HG03460 (cell line): ENCODE measurements around the gene EIF2B1.

Experiments
- ATAC-seq: cut with Tn5 transposase; IDR thresholded peaks from one replicate; pipeline ENCODE4 v1.9.1; 2021; ENCODE audit not compliant: unreplicated experiment

Gene EIF2B1

GRCh38 chr12:123633379-123634141 is at the start of gene EIF2B1, which contains the start of gene GTF2H3:
TSS of gene EIF2B1 (minus strand) at chr12:123633686. CDS start at chr12:123633557, 129 bp downstream.
TSS of gene GTF2H3 (plus strand) at chr12:123633829. CDS start at chr12:123633860, 31 bp downstream.
- ATAC-seq = peak; percentile 94

- no peak for ATAC-seq
Observed at GRCh38 chr12:123681605-123682004, 48.1 kb upstream of the EIF2B1 start.

DNA sequence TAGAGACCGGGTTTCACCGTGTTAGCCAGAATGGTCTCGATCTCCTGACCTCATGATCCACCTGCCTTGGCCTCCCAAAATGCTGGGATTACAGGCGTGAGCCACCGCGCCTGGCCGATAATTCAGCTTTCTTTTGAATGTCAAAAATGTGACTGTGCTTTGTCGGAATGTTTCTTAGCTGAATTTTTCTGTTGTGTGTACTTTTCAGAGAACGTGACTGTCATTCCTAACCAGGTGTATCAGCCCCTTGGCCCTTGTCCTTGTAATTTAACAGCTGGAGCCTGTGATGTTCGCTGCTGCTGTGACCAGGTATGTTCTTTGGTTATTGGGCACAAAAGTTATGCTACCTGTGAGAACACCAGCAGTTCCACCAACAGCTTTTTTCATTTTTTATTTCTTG is 45.5 kb upstream of the EIF2B1 start:
- no peak for ATAC-seq

- no peak for ATAC-seq
Observed at GRCh38 chr12:123676616-123677320, 43.3 kb upstream of the EIF2B1 start.

GRCh38 chr12:123675436-123675835 is 42.0 kb upstream of the EIF2B1 start:
- ATAC-seq = no peak

- no peak for ATAC-seq
Observed at GRCh38 chr12:123671876-123672275, 38.4 kb upstream of the EIF2B1 start.

DNA sequence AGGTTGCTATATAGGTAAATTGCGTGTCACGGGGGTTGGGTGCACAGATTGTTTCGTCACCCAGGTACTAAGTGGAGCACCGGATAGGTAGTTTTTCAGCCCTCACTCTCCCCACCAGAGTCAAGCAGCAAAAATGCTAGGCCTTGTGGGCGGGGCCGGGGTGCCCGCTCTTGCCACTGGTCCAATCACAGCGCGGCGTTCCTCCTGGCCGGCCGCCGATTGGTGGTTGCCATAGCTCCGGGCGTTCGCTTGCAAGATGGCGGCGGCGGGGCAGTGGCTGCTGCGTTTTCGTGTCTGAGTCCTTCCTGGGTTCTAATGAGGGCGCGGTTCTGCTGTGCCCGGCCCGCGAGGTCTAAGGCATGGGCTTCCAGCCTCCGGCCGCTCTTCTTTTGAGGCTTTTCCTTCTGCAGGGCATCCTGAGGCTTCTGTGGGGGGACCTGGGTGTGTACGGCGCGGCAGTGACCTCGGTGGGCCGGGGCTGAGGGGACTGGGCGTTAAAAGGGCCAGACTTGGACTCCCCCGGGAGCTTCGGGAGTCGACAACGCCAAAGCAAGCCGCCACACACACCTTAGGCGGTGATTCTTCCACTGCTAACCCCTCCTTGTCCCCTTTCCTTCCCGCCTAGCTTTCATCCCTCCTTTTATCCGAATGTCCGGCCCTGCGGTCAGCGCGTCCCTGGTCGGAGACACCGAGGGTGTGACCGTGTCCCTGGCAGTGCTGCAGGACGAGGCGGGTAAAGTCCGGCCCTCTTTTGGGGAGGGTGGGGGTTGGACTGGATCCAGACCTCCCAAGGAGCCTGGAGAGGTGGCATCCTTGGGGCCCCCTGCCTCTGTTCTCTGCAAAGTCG is 37.6 kb upstream of the EIF2B1 start, which contains the start of gene TCTN2:
TCTN2 (plus strand) TSS at position 232 of the 847 bp plus-strand sequence; CDS start at position 360, 128 bp downstream.
- peak; percentile 100 for ATAC-seq

DNA sequence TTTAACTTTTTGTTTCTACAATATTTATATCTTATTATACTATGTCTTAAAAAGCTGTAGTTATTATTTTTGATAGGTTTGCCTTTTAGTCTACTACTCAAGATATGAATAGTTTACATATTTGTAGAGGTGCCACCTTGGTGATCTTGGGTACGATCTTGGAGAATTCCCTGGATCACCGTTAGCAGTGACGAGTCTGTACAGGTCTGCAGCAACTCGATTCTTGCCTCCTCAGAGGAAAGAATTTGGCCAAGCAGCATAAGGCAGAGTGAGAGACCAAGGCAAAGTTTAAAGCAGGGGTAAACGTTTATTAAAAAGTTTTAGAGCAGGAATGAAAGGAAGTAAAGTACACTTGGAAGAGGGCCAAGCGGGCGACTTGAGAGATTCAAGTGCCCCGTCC is 34.3 kb upstream of the EIF2B1 start:
- no peak for ATAC-seq

- ATAC-seq = no peak
Observed at GRCh38 chr12:123659996-123660727, 26.7 kb upstream of the EIF2B1 start.

- no peak for ATAC-seq
Observed at GRCh38 chr12:123657211-123657610, 23.7 kb upstream of the EIF2B1 start.

- no peak for ATAC-seq
Observed at GRCh38 chr12:123656392-123656791, 22.9 kb upstream of the EIF2B1 start.

DNA sequence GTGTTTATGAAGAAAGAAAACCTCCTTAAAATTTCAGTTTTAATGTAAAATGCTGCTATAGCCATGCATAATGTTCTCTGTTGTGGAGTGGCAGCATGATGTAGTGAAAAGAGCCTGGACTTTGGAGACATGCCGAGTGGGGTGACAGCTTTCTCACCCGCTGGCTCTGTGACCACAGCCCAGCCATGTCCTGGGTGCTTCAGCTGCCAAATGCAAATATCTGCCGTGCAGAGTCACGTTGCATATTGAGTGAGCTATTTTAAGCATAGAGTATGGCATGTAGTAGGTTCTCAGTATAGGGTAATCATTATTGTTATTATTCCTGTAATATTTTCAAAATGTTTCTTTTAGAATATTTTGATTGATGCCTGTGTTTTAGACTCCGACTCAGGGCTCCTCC is 21.9 kb upstream of the EIF2B1 start:
- peak; percentile 93 for ATAC-seq

- ATAC-seq = no peak
Observed at GRCh38 chr12:123654129-123654701, 20.7 kb upstream of the EIF2B1 start.

DNA sequence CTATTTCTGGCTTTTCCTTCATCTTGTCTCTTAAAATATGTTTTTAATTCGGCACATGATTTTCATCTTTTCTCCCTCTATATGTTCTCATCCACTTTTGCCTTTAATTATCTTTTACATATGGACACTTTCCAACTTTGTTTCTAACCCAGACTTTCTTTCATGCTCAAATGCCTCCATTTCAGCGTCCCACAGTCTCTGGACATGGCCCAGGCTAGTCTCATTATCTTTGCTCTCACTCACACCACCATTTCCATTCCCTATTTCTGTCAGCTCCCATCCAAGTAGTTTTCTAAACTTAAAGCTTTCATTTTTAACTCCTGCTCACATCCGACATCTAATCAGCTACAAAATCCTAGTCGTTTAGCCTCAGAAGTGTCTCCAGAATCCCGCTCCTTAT is 14.9 kb upstream of the EIF2B1 start:
- no peak for ATAC-seq

- ATAC-seq = no peak
Observed at GRCh38 chr12:123645878-123646277, 12.4 kb upstream of the EIF2B1 start.

DNA sequence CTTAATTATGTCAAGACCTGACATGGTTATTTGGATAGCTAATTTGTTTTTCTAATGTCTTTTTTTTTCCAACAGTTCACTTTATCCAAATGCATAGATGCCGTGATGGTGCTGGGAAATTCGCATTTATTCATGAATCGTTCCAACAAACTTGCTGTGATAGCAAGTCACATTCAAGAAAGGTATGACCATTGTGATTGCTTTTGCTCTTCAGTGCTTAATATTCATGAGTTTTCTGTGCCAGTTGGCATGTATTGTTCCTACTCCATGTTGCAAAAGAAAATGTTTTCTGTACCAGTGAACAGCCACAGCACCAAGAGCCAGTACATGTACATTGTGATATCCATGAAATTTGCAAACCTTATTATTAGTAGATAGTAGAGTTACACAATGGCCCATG is 11.9 kb upstream of the EIF2B1 start:
- no peak for ATAC-seq

GRCh38 chr12:123643911-123644310 is 10.4 kb upstream of the EIF2B1 start:
- no peak for ATAC-seq

DNA sequence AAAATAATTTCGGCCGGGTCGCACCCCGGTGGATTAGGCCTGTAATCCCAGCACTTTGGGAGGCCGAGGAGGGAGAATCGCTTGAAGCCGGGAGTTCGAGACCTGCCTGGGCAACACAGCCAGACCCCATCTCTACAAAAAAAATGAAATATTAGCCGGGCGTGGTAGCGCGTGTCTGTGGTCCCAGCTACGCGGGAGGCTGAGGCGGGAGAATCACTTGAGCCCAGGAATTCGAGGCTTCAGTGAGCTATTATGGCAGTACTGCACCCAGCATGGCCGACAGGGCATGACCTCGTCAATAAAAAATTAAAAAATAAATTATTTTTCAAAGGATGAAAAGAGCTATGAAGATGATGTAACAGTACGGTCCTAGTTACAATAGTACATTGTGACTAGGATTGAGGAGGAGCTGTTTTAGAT is 666 bp upstream of the EIF2B1 start:
- ATAC-seq = no peak

DNA sequence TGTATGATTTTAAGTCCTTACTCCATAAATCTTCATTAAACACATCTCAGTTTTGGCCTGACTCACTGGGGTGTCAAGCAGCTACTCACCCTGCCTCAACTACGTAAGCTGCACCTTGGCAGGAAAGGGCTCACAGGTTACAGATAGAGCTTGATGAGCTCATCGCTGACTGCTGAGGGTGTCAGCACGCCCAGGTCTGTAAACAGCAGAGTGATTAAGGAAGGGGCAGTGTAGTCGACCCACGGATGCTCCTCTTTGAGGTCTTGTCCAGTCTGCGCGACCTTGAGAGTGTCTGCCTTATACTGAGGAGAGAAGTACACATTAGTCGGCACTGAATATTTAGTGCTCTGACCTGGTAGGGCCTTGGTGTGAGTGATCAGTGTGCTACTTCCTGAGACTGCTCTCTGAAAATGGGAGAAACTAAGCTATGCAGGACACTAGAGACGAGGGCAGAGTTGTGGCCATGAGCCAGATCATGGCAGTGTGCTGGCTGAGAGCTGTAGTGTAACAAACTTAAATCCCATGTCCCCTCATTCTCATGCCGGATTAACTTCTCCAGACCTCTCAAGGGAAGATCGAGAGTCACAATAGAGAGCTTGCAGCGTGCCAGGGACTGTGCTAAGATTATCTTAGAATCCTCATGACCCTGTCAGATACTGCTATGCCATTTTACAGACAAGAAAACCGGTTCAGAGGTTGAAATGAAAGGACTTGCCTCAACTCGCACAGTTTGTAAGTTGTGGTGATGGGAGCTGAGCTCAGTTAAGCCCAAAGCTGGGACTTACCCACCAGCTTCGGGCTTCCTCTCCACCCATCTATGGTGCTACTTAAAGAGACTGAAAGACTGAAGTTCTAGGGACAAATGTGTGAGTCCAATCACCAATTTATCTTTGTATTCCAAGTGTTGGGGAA is 11.6 kb downstream of the EIF2B1 start:
- no peak for ATAC-seq
